Measurements from ENCODE around the gene FOXP1.

GRCh38 chr3:71264840-71265239 lies 318.7 kb downstream of the FOXP1 start:
- no peak for TF ChIP-seq CTCF (IDR thresholded peaks at IDR 0.05)
- TF ChIP-seq POLR2A (IDR thresholded peaks at IDR 0.05): no peak

Measured in adrenal gland (tissue), 5 donors.